NCI-H1092 treated with DMSO at 0.1 percent for 48 hours (cell line): ENCODE results near the gene SUPT3H.

Experiments
- DNase-seq: peaks from one replicate; lab custom pipeline; 2025; lab: John Stamatoyannopoulos, UW

The SUPT3H gene

DNA sequence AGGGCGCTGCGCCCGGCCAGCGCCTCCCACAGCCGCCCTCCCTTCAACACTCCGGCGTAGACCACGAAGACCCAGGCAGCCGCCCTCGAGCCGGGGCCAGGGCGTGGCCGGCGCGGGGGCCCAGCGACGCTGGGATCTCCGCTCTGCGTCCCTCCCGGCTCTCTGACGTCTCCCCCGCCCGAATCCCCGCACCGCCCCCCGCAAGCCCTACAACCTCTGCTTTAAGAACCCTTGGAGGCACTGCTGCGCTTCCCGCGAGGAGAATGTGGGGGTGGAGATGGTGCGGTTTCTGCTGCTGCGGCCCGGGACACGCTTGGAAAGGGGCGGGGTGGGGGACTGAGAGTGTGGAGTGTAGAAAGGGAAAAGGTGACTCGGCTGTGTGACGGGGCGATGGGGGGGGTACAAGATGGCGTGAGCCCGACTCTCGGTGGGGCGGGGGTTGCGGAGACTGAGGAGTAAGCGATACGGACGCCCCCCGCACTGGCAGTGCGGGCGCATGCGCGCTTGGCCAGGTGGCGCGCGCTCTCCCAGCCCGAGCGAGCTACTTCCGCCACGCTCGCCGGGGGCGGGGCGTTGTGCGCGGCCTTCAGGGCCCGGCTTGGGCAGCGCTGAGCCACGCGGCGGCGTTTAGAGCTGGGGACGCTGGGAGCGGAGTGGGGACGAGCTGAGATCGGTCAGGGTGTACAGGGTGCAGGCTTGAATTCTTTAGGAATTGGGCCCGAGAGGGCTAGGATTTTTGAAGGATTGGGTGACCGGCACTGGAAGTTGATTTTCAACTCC lies at the start of gene SUPT3H:
Gene SUPT3H, minus strand, starts transcription at position 381 of the 780 bp plus-strand sequence.
- peak; percentile 28 for DNase-seq

DNA sequence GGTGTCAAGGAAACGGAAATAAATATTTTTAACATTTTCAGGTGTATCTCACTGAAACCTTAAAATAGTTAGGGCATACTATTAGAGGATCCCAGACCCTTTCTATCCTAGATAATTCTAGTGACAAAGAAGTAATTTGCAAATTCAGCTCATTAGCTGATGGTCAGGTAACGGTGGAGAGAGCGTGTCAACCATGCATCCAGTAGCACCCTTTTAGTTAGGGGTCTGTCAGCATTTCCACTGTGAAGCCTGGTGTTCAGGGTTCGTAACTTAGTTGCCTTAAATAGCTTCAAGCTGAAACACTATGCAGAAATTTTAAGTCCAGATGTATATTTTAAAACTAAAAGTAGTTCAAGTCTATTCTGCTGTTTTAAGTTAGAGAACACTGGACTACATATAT lies 48.5 kb upstream of the SUPT3H start:
- no peak for DNase-seq

DNA sequence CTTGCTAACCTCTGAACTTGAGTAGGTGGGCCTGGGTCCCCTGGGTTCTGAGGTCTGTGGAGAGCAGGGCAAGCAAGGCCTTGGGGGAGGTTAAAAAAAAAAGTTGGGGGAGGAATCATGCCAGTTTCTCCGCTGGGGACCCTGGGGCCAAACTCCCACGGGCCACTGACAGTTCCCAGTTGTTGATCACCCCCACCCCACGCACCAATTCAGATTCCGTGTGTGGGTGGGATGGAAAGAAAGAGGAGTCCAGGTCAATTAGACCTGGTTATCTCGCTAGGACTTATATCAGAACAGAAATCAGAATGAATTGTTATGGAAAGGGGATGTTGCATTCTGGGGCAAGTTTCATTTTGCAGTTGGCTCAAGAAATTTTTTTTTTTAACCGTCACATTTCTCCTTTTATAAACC lies 46.7 kb upstream of the SUPT3H start:
- DNase-seq, result no peak

DNA sequence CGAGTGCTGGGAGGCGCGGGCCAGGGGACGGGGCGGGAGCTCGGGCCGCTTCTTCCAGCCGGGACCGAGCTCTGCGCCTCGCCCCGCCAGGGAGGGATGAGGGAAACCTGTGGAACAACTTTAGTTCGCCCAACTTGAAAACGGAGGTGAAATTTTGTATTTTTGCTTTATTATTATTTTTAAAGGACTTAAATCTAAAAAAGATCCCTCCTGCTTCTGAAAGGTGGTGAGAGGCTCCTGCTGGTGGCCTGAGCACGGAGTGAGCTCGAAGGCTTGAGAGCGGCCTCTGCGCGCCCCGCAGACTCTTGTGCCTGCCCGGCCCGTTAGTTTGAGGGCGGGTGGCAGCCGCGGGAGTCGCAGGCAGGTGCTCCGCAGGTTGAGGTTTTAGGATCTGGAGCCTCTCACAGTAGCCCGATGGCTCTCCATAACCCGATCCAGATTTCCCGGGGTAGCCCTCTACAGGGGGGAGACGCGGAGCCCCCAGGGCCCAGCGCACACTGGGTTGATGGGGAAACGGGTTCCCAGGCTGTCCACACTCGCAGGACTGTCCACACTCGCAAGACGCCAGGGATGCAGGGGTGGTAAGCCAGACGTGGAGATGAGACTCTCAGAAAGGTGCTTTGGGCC lies 46.2 kb upstream of the SUPT3H start:
- DNase-seq, result no peak

DNA sequence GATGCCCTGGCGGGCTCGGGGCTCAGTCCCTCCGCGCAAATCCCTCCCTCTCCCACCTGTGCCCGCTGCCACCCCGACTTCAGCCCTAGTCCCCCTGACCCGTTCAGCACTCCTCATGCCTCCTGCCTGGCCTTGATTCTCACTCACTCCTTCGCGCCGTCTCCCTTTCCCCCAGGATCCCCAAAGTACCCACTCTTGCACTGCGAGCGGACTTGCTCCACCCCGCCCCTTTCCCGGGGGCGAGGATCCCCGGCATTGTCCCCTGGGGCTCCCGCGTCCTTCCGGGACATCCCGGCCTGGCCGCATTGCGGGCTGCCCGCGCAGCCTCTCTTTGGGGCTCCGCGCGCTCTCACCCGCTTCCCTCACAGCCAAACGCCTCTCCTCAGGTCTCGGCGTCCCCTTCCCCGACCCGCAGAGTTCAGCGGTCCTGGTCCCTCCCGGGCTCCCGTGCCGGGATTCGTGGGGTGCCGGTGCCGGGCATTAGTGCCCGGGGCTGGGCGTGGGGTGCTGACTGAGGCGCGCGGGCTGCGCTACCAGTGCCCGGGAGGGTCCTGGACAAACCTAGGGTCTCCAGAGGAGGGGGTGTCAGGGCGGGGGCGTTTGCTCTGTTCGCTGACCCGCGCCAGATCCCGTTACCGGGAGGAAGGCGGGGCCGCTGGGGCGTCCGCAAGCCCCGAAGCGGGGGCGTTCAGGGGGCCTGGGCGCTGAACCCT lies 45.5 kb upstream of the SUPT3H start:
- no peak for DNase-seq

DNA sequence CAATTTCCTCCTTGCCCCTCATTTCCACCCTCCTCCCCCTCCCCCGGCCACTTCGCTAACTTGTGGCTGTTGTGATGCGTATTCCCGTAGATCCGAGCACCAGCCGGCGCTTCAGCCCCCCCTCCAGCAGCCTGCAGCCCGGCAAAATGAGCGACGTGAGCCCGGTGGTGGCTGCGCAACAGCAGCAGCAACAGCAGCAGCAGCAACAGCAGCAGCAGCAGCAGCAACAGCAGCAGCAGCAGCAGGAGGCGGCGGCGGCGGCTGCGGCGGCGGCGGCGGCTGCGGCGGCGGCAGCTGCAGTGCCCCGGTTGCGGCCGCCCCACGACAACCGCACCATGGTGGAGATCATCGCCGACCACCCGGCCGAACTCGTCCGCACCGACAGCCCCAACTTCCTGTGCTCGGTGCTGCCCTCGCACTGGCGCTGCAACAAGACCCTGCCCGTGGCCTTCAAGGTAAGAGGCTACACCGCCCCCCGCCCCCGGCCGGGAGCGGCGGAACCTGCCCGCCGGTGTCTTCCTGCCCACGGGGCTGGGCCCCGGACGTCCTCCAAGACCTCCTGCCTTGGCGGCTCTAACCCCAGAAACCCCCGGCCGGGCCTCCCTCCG lies 44.9 kb upstream of the SUPT3H start:
- no peak for DNase-seq

DNA sequence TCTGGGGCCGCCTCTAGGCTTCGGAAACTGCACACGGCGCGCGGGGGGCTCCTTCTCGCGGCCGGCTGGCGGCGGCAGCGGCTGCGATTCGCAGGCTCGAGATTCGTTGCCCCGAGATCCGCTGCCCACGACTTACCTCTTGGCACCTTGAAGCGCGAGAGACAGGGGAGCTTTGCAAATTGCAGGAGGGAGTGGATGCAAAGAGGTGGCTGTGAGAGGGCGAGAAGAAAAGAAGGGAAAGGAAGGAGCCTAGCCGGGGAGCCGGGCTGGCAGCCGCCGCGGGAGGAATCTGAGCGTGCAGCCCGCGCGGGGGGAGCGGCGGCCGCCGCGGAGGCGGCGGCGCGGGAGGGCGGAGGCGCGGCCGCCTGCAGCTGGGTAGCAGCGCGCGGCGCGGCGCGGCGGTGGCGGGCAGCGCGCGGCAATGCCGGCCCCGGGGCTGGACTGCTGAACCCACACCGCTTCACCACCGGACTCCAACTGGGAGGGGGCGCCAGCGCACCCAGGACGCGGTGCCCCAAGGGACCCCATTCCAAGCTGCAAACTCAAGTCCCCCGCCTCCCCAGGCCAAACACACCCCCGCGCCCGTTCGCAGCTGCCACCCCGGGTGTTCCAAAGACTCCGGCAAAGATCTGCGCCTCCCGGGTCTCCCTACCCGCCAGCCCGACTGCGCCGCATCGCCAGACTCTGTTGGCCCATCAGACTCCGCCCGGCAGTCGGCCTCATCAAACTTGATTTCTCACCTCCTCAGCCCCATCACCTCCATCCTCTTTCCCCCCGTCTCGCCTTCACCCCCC lies 44.2 kb upstream of the SUPT3H start:
- peak; percentile 16 for DNase-seq

DNA sequence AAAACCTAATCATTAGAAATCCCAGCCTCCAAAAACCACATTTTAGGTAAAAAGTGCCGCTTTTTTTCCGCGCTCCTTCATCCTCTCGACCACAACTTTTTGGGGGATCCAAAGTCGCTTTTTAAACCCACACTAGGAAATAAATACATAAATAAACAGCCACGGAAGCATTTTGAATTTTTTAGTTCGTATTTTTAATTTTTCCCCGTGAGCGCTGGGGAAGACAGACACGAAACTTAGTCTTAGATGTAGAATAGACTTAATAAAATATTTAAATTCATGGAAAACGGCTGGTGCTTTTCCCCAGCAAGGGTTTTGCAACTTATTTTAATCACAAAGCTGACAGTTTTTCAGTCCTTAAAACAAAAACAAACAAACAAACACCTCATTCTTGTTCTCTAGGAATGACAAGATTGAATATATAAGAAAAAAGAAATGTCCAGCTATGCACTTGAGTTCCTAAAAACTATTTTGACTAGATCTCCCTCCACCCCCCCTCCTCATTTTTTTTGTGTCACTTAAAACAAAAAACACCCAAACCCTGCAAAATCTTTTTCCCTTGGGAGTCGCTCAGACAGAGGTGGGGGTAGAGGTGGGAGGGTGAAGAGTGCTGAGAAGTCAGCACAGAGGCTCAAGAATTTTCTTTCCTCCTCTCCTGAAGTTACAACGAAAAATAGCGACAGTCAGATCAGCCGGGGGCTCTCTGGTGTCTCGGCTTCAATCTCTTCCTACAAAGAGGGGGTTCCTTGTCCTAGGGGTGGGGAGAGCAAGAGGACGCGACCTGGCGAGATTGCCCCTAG lies 43.4 kb upstream of the SUPT3H start:
- no peak for DNase-seq

DNA sequence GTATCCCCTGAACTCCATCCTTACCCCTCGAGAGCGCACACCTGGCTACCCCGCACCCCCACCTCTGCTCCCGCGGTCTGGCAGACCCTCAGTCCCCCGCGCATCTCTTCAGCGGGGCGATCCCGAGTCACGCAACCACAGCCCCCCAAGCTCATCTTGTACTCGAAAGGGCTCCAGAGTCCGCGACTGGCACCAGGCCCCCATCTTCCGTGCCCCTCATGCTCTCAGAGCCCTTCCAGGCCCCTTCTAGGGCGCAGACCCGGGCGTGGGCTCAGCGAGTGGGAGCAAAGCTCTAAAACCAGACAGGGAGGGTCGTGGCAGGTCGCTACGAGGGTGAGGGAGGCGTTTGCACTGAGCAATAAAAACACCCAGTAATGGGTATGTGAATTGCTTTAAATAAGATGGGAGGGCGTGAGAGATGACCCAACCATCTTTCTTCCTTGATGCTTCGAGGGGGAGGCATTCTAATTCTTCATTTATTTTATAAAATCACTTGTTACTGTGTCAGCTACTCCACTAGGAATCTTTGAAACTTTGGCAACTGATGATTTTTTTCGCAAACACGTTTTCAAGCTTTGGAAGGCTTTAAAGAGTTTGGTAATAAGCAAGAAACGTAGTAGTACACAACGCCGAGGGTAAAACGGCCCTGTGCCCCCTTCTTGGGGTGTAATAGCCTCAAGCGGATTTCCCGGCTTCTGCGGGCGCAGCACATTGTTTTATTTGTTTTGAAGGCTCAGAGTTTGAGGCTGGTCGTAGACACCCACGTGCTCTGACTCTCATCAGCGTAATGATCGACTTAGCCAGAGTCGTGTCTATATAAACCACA lies 42.6 kb upstream of the SUPT3H start:
- DNase-seq, result no peak

DNA sequence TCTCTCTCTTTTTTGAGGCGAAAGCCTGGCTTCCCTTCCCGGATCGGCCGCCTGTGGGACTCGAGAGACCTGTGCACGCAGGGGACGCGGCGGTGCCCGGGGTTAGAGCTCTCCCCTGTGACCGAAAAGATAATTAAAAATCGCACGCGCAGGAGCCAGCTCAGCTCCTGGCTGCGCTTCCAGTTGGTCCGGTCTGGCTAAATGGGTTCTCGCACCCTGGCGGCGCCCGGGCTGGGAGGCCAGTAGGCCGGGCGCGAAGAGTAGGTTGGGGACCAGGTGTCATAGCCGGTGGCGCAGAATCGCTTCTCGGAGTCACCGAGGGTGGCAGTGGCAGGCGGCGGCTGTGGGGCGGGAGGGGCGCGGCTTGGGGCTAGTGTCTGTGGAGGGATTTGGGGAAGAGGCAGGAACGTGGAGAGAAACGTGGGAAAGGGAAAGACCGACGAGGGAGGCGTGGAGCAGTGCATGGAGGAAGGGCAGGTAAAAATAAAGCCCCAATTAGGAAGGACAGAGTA lies 41.9 kb upstream of the SUPT3H start:
- DNase-seq, result no peak

DNA sequence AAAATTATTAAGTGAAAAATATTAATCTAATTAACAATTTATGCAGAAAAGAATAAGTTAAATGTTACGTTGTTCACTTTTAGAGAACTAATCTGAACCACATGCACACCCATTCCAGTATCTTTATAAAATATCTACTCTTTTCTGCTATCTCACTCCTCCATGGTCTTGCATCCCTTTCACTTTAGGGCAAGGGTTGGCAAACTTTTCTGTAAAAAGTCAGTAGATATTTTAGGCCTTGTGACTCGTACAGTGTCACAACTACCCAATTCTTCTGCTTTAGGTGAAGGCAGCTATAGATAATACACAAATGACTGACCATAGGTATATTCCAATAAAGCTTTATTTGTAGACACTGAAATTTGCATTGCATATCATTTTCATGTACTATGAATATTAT lies 39.7 kb upstream of the SUPT3H start:
- no peak for DNase-seq

DNA sequence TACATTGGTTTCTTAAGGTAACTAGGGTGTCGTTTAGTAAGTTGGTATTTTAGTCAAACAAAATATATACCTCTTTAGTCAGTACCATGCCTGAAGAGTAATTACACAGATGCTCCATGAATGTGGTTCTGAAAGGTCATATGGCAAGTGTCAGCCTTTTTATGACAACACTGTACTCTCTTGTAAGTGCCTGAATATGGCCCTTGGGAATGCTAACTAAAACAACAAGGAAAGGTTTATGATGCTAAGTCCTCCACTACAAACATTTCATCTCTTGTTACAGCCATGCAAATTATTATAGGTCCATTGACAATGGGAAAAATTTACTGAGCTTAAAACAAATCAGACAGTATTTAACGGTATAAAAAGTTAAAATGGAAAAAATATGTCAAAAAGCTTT lies 39.0 kb upstream of the SUPT3H start:
- DNase-seq, result no peak

DNA sequence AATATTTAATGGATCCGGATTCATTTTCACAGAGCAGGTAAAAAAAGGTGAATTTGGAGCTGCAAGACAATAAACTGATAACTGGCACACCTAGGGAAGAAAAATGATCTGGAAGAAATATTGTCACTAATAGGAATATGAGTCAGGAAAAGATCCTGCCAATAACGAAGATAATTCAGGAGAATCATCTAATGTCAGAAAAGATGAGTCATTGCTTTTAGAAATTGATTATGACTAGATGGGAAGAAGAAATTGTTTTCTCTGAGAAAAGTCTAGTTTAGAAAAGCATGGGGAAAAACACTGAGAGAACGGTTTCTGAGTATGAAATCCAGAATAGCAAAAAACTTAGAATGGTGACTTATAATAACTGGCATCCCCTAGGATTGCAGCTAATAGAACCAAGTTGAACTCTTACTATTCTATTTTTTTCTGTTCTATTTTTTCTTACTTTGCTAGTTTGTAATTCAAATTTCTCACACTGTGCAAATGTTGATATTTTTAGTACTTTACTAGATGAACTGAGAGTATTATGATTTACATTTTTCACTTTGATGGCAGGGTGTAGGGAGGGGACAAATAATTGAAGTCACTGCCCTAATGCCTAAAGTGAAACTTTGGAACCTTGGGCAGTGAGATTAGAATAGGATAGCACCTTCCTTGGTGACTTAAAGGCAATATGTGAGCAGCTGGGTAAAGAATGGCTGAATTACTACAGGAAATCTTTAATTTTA lies 38.2 kb upstream of the SUPT3H start:
- DNase-seq, result no peak

DNA sequence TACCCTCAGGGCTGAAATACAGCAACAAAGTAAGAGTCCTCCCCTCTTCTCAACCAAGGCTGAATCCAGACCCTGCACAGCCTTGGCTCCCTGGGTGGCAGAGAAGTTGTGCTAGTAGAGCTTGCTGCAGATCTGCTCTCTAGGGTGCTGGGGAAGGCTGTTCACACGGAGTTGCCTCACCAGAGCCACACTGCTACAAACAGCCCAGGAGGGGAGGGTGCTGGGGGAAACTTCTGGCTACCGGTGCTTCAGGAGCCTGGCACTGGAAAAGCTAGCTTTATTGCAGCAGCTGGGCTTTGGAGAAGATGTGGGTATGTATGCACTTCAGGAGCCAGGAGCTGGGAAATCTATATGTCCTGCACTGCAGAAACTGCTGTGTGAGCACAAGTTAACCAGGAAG lies 37.6 kb upstream of the SUPT3H start:
- no peak for DNase-seq

DNA sequence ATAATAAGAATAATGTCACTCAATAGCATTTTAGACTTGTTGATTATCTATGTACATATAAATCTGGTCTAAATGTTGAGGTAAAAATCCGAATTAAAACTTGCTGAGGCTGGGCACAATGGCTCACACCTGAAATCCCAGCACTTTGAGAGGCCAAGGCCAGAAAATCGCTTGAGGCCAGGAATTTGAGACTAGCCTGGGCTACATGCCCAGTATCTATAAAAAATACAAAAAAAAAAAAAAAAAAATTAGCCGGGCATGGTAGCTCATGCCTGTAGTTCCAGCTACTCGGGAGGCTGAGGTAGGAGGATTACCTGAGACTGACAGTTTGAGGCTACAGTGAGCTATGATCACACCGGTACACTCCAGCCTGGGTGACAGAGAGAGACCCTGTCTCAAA lies 34.2 kb upstream of the SUPT3H start:
- no peak for DNase-seq

DNA sequence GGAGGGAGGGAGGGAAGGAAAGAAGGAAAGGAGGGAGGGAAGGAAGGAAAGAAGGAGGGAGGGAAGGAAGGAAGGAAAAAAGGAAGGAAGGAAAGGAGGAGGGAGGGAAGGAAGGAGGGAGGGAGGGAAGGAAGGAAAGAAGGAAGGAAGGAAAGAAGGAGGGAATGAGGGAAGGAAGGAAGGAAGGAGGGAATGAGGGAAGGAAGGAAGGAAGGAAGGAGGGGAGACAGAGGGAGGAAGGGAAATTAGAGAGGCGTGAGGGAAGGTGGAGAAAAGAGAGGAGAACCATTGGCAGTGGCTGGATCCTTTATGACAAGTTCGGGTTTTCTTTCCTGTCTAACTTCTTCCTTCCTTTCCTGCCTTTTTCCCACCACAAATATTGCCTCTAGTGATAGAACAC lies 22.3 kb upstream of the SUPT3H start:
- no peak for DNase-seq

DNA sequence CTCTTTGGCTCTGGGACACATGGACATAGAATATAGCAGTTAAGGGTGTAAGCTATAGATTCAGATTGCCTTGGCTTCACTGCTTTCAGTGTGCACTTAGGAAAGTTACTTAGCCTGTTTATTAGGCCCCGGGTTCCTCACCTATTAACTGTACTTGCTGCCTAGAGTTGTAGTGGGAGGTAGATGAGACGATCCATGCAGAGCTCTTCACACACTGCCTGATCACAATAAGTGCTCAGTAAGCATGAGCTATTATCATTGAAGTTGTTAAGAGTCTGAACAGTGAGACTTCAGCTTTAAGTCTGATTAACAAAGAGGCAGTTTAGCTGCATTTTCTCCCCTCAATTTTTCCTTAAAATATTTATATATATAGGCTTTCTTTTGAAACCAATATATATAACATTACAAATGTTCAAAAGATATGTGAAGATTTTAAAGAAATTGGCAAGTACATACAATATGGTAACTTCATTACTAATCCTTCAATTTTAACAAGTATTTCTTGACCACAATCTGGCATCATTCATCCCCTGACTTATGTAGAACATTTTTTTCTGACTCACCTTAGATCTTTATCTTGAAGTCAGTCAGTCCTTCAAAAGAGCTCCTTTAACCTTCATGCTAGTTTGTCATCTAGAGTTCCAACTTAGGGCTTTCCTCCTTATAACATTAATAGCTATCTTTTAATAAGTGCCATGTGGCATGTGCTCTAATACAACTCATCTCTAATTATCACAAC lies 20.5 kb upstream of the SUPT3H start:
- no peak for DNase-seq

DNA sequence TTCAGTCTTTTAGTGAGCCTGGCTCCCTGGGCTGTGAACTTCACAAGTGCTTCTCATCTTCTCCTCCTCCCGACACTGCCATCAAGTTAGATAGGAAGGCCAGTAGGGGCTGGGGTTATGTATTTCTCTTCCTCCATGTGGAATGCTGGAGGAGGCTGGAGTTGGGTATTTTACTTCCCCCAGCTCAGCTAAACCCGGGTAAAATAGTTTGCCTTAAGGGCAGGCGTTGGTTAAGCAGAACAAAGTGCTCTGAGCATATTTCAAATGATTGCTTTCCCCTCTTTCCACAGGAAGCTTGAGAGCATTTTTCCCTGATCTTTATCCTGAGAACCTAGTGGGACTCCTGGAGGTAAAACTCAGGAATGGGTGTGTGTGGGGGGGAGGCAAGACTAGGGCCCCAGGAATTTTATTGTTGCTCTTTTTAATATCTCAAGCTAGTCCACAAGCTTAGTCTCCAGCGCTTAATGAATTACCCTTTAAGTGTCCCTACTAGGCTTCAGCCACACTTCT lies 16.9 kb upstream of the SUPT3H start:
- DNase-seq, result no peak
